GM19324 (cell line): Measurements from ENCODE around the gene AGAP1.
"Not testable (repeated sequence)": the region's sequence is repeated elsewhere in the genome, so short reads cannot be mapped to it uniquely, and the experiment has no call there.

Experiments
- ATAC-seq: cut with Tn5 transposase; IDR thresholded peaks from one replicate; pipeline ENCODE4 v1.9.1; 2021; ENCODE audit warnings: mild to moderate bottlenecking, moderate library complexity; ENCODE audit not compliant: unreplicated experiment, low FRiP score

Gene AGAP1

DNA sequence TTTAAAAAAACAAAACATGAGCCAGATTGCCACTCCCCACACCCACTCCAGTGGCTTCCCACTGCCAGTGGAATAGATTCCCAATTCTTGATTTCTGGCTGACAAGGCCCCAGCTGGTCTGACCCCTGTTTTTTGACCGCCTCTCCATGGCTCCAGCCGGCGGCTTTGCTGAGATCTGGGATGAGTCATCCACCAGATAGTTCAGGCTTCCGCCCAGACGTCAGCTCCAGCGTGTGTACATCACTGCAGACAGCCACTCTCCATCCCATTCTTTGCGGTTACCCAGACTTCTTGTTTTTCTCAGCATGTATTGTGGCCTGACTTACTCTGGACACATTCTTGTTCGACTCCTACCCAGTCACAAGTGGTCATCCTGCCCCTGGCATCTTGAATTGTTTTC is 446.5 kb downstream of the AGAP1 start:
- no peak for ATAC-seq

DNA sequence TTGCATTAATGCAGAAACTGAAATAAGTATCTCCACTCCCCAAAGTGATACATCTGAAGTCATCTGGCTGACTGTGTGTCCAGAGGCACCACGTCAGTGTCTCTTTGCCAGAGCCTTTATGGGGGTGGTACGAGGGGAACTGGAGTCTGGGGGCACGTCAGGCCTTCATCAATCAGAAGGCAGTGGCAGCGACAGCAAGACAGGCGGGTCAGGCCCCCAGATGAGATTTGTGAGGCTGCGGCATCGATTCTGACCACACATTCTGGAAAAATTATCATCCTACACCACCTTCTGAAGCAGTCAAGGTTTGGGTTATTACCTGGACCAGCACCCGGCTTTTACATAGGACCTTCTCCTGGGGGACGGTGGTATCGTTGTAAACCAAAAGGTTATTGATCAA is 450.7 kb downstream of the AGAP1 start:
- ATAC-seq, result no peak

DNA sequence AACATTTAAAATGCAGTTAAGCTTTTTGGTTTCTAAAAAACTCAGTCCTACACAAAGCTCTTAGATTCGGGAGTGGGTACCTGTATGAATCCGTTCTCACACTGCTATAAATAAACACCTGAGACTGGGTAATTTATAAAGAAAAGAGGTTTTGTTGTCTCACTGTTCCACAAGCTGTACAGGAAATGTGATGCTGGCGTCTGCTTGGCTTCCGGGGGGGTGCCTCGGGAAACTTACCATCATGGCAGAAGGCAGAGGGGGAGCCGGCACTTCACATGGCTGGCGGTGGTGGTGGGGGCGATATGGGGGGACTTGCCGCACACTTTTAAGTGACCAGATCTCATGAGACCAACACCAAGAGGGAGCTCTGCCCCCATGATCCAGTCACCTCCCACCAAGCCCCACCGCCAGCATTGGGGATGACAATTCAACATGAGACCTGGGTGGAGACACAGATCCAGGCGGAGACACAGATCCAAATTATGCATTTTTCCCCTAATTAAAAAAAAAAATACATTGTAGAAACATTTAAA is 451.8 kb downstream of the AGAP1 start:
- no peak for ATAC-seq

DNA sequence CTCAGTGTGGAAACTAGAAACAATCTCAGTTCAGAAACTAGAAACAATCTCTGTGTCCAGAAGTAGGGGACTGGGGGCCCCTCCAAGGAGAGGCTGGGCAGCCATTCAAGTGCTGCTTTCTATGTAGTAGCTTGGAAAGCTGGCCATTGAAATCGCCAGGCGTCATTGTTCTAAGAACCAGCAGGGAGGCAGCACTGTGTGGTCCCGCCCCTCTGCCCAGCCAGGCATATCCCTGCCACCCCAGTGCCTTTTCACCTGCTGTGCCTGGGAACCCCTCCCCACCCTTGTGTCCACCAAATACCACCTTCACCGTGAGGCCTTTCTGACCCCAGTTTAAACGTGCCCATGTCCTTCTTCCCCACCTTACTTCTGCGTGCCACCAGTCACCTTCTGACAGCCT is 452.7 kb downstream of the AGAP1 start:
- no peak for ATAC-seq

- ATAC-seq, result not testable (repeated sequence)
Observed at GRCh38 chr2:235947055-235947454, 453.2 kb downstream of the AGAP1 start.

DNA sequence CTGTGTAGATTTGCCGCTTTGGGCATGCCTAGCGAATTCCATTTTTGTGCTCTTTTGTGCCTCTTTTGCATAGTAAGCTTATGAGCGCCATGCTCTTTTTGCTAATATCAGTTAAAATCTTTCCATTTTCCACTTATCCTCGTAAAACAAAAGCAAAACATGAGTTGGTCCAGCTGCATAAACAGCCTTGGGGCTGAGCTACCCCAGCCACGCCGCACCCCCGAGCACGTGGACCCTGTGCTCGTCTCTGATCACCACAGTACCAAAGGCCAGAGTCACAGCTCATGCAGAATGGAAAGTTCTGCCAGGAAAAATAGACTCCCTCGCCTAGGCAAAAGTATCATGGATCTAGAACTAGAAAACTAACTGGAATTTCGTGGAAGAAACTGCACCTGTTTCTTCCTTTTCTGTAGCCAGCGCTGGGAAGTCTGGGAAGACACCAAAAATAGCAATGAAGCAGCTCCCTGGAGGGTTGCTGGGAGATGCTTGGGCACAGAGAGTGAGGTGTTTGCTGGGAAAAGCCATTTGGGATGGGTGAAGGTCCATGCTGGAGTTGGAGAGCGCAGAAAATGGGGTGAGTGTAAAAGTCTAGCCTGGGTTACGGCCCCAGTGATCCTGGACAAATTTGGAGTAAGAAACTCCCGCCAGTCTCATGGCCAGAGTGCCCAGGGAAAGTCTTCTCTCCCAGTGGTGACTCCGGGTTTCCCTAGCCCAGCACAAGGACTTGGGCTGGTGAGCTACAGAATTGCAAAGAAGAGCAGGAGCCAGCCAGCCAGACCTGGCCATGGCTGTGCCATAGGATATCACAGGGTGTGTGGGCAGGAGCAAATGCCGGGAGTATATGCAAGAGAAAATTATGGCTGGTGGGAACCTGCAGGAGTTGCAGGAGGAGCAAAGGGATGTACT is 456.0 kb downstream of the AGAP1 start:
- no peak for ATAC-seq

DNA sequence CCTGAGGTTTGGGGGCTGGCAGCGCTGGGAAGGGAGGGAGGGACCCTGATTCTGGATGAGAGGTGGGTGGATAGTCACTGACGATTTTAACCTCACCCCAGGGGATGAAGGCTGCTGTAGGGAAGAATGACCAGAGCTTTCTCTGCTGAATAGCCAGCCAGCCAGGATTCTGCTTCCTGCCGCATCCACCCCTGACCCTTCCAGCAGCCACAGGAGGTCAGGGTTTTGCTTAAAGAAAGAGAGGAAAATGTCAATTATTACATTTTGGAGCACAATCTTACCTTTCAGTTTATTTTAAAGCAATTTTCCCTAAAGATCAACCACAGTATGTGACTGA is 456.6 kb downstream of the AGAP1 start:
- ATAC-seq, result no peak

DNA sequence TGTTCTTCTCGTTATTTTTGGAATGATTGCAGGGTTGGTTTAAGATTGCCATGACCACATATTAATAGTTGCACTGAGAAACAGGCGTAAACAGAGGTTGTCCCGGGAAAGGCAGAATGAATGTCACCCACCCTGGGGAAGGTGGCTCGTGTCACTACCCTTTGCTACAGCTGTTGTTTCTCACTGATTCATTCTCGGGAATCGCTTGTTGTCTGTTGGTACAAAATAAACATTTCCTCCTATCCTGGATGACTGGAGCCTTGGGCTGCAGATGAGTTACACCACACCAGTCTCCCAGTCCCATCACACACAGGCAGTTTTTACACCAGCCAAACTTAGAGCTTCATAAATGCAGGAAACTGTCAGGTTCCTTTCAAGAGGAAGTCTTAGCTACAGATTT is 457.6 kb downstream of the AGAP1 start:
- no peak for ATAC-seq

- no peak for ATAC-seq
Observed at GRCh38 chr2:235951982-235952381, 458.1 kb downstream of the AGAP1 start.

DNA sequence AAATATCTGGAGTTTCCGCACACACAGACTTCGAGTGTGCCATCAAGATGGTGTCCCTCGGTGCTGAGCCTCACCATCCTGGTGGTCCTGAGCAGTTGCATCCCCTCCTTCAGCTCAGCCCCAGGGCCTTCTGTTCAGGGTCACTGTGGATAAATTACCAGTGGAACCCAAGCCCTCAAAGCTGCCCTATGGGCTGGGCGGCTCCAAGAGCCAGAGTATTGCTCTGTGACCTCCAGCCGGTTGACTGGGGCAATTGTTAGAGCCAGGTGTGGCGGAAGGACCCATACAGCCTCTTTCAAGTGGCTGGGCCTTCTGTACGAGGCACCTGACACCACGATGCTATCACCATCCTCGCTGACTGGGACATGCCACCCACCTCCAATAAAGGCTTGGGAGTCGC is 458.9 kb downstream of the AGAP1 start:
- no peak for ATAC-seq

DNA sequence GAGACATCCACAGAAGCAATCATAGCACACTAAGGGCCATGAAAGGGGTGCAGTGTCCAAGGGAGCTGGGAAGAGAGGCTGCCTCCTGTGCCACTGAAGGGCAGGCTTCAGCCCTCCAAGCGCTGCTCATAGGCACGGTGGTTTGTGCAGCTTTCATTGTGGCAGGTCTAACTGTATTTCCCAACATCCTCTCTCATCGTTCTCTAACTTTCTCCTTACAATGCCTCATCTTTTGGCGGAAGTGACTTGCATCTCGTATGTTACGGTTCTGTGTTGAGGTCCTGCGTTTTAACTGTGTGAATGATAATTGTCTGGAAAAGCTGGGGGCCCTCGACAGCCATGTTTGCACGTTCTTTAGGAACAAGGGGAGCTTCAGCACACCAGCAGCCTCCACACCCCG is 460.4 kb downstream of the AGAP1 start:
- no peak for ATAC-seq

DNA sequence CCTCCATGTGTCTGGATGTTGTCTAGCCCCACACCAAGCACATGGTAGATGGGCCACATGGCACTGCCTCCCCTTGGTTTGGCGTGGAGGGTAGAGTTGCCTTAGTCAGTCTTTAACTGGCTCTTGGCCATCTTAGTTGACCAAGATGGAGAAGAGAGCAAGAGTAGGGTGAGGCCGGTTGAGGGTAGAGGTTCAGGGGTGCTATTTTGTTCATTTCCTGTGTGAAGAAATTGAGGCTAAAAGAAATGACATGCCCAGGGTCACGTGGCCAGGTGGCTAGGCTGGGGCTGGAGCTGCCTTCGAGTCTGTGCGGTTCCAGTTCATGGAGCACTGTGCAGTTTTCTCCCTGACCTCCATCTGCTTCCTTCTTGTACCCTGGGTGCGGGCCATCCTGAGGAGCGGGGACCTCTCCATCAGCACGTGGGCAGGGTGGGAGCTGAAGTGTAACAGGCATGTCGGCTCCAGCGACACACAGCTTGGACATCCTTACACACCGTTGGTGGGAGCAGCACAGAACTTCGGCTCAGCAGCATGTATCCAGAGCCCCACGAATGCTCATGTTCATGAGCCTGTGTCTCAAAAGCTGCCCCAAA is 461.1 kb downstream of the AGAP1 start:
- ATAC-seq, result no peak

DNA sequence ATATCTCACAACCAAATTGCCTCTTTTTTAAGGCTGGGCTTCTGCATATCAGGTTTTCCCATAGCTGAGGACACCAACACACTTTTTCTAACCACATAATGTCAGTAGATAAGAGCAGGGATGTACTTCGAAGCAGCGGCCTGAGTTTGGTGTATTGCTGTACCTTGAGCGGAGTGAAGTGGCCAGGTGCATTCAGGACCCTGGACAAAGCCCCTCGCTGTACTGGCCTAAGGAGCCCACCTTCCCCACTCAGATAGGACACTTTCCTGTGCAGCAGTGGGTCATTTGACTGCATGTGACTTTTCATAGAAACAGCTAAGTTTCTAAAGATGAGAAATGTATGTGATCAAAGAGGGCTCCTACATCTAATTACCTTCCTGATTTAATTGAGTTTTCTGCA is 461.8 kb downstream of the AGAP1 start:
- ATAC-seq, result no peak

GRCh38 chr2:235956281-235956970 is 462.6 kb downstream of the AGAP1 start:
- no peak for ATAC-seq

GRCh38 chr2:235957251-235957650 is 463.4 kb downstream of the AGAP1 start:
- ATAC-seq, result no peak

DNA sequence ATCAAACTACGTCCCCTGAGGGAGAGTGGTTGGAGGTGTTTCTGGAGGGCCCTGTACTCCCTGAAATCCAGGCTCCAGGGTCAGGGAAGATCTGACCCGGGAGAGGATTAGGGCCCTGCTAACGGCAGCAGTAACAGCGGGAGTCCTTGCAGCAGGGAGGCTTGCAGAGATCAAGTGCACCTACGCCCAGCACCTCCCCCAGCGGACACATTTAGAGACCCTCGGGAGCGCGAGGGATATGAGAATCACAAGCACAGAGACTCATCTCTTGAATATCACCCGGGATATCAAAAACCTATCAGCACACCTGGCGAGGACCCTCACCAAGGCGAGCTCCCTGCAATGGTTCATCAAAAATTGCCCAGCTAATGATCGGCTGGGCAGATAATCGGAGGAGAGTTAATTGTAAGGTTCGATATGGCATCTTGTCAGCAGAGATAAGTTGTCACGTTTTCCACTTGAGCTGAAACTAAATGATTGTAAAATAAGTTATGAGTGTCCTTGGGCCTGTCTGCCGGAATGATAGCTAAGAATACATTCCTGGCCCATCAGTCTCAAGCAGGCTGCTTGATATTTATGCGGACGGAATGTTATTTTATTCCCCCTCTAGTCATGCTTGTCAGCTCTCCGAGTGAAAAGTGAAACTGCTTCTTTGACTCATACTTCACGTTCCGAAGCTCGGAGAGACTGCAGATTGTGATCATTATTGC is 464.5 kb downstream of the AGAP1 start:
- ATAC-seq, result no peak

GRCh38 chr2:235958931-235959410 is 465.1 kb downstream of the AGAP1 start:
- no peak for ATAC-seq

GRCh38 chr2:235960011-235960715 is 466.3 kb downstream of the AGAP1 start:
- ATAC-seq, result no peak

GRCh38 chr2:235960716-235961640 is 467.1 kb downstream of the AGAP1 start:
- no peak for ATAC-seq
